Measurements from ENCODE around the gene GLRA2.
"Not testable (repeated sequence)": the region's sequence is repeated elsewhere in the genome, so short reads cannot be mapped to it uniquely, and the experiment has no call there.

The GLRA2 gene

GRCh38 chrX:14594521-14594920 is 65.2 kb downstream of the GLRA2 start:
- no peaks in the 10 kb centered on the region for H4K20me1 ChIP-seq (ENCODE audit: insufficient read depth, low read length)
- no peak for DNase-seq
- H3K27me3 ChIP-seq (ENCODE audit: insufficient read depth, low read length, poor library complexity): no peaks in the 10 kb centered on the region
- no peak for ATAC-seq (ENCODE audit: insufficient read depth, low read depth)
- no peak overlapping the region for H3K27ac ChIP-seq (ENCODE audit: low read length)
- no peak overlapping the region for H3K9ac ChIP-seq (ENCODE audit: low read depth, low read length)
- no peaks in the 10 kb centered on the region for H3K9me3 ChIP-seq (ENCODE audit: insufficient read depth, low read length, severe bottlenecking)
- no peaks in the 10 kb centered on the region for H3K79me2 ChIP-seq (ENCODE audit: insufficient read depth, low read length)
- TF ChIP-seq EZH2 (IDR thresholded peaks at IDR 0.05; ENCODE audit: borderline replicate concordance, low read depth, low read length, severe bottlenecking): no peak
- TF ChIP-seq, protein P1, sequence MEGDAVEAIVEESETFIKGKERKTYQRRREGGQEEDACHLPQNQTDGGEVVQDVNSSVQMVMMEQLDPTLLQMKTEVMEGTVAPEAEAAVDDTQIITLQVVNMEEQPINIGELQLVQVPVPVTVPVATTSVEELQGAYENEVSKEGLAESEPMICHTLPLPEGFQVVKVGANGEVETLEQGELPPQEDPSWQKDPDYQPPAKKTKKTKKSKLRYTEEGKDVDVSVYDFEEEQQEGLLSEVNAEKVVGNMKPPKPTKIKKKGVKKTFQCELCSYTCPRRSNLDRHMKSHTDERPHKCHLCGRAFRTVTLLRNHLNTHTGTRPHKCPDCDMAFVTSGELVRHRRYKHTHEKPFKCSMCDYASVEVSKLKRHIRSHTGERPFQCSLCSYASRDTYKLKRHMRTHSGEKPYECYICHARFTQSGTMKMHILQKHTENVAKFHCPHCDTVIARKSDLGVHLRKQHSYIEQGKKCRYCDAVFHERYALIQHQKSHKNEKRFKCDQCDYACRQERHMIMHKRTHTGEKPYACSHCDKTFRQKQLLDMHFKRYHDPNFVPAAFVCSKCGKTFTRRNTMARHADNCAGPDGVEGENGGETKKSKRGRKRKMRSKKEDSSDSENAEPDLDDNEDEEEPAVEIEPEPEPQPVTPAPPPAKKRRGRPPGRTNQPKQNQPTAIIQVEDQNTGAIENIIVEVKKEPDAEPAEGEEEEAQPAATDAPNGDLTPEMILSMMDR (IDR thresholded peaks at IDR 0.05; ENCODE audit: borderline replicate concordance, extremely low read depth, low read length, poor library complexity, severe bottlenecking): no peak
- no peaks in the 10 kb centered on the region for H3K4me1 ChIP-seq (ENCODE audit: insufficient read depth, low read length)
- H3K4me3 ChIP-seq (ENCODE audit: low read depth in 1 of 2, low read length in 2 of 2): no peak overlapping the region
- H3K4me2 ChIP-seq (ENCODE audit: insufficient read depth, low read length): no peak overlapping the region
- H3K36me3 ChIP-seq (ENCODE audit: insufficient read depth, low read length): no peaks in the 10 kb centered on the region
- no peak overlapping the region for H2AFZ ChIP-seq (ENCODE audit: low read depth, low read length)

DNA sequence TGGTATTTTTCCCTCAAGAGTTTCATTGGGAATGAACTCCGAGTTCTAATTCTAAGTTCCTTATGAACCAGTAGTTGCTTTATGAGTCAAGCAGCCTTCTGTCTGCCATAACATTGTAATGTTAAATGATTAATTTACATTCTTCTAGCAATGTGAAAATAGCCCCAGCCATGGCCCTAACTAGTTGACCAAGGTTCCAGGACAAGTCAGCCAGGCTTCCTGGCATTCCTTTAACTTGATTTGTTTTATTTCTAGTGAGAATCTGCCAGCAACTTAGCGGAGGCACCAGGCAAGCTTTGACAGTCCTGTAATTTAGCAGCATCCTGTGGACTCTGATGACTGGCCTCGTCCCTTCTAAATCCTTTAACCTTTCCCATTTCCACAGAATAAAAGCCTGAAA is 69.0 kb downstream of the GLRA2 start:
- H3K27ac ChIP-seq (ENCODE audit: low read length): no peak overlapping the region
- no peak overlapping the region for H3K9ac ChIP-seq (ENCODE audit: low read depth, low read length)
- DNase-seq: no peak
- H3K4me2 ChIP-seq (ENCODE audit: insufficient read depth, low read length): no peak overlapping the region
- ATAC-seq (ENCODE audit: insufficient read depth, low read depth): no peak
- no peaks in the 10 kb centered on the region for H4K20me1 ChIP-seq (ENCODE audit: insufficient read depth, low read length)
- TF ChIP-seq EZH2 (IDR thresholded peaks at IDR 0.05; ENCODE audit: borderline replicate concordance, low read depth, low read length, severe bottlenecking): no peak
- TF ChIP-seq, protein P1 (IDR thresholded peaks at IDR 0.05; ENCODE audit: borderline replicate concordance, extremely low read depth, low read length, poor library complexity, severe bottlenecking): no peak
- no peak overlapping the region for H3K4me3 ChIP-seq (ENCODE audit: low read depth in 1 of 2, low read length in 2 of 2)
- no peaks in the 10 kb centered on the region for H3K36me3 ChIP-seq (ENCODE audit: insufficient read depth, low read length)
- H2AFZ ChIP-seq (ENCODE audit: low read depth, low read length): no peak overlapping the region
- H3K79me2 ChIP-seq (ENCODE audit: insufficient read depth, low read length): no peaks in the 10 kb centered on the region
- no peaks in the 10 kb centered on the region for H3K9me3 ChIP-seq (ENCODE audit: insufficient read depth, low read length, severe bottlenecking)
- no peaks in the 10 kb centered on the region for H3K27me3 ChIP-seq (ENCODE audit: insufficient read depth, low read length, poor library complexity)
- H3K4me1 ChIP-seq (ENCODE audit: insufficient read depth, low read length): no peaks in the 10 kb centered on the region

GRCh38 chrX:14607446-14607985 is 78.2 kb downstream of the GLRA2 start:
- Histone ChIP-seq H3K9ac (ENCODE audit: low read depth, low read length) (no peak overlapping the region), H4K20me1 (ENCODE audit: insufficient read depth, low read length) (no peaks in the 10 kb centered on the region), H3K9me3 (ENCODE audit: insufficient read depth, low read length, severe bottlenecking) (no peaks in the 10 kb centered on the region), H3K27ac (ENCODE audit: low read length) (no peak overlapping the region), H3K36me3 (ENCODE audit: insufficient read depth, low read length) (no peaks in the 10 kb centered on the region), H3K4me3 (ENCODE audit: low read depth in 1 of 2, low read length in 2 of 2) (no peak overlapping the region), H3K4me1 (ENCODE audit: insufficient read depth, low read length) (no peaks in the 10 kb centered on the region), H3K27me3 (ENCODE audit: insufficient read depth, low read length, poor library complexity) (no peaks in the 10 kb centered on the region), H3K4me2 (ENCODE audit: insufficient read depth, low read length) (no peak overlapping the region), H3K79me2 (ENCODE audit: insufficient read depth, low read length) (no peaks in the 10 kb centered on the region), H2AFZ (ENCODE audit: low read depth, low read length) (no peak overlapping the region)
- DNase-seq: no peak
- TF ChIP-seq EZH2 (IDR thresholded peaks at IDR 0.05; ENCODE audit: borderline replicate concordance, low read depth, low read length, severe bottlenecking): no peak
- TF ChIP-seq, protein P1 (IDR thresholded peaks at IDR 0.05; ENCODE audit: borderline replicate concordance, extremely low read depth, low read length, poor library complexity, severe bottlenecking): no peak
- no peak for ATAC-seq (ENCODE audit: insufficient read depth, low read depth)

GRCh38 chrX:14612450-14612849 is 83.1 kb downstream of the GLRA2 start:
- H3K4me2 ChIP-seq (ENCODE audit: insufficient read depth, low read length); H4K20me1 ChIP-seq (ENCODE audit: insufficient read depth, low read length); H3K4me3 ChIP-seq (ENCODE audit: low read depth in 1 of 2, low read length in 2 of 2); H3K79me2 ChIP-seq (ENCODE audit: insufficient read depth, low read length); H3K36me3 ChIP-seq (ENCODE audit: insufficient read depth, low read length); H2AFZ ChIP-seq (ENCODE audit: low read depth, low read length); H3K9ac ChIP-seq (ENCODE audit: low read depth, low read length); H3K4me1 ChIP-seq (ENCODE audit: insufficient read depth, low read length); DNase-seq; H3K27ac ChIP-seq (ENCODE audit: low read length); ATAC-seq (ENCODE audit: insufficient read depth, low read depth); H3K9me3 ChIP-seq (ENCODE audit: insufficient read depth, low read length, severe bottlenecking); H3K27me3 ChIP-seq (ENCODE audit: insufficient read depth, low read length, poor library complexity): not testable (repeated sequence)
